CD4-positive, alpha-beta T cell treated with Interferon gamma for 1 hour (primary cell): ENCODE data around the gene MYO7B.

Source experiments
- DNase-seq: peaks from one replicate; pipeline ENCODE4 v3.0.0-alpha.2; 2020

Gene MYO7B

DNA sequence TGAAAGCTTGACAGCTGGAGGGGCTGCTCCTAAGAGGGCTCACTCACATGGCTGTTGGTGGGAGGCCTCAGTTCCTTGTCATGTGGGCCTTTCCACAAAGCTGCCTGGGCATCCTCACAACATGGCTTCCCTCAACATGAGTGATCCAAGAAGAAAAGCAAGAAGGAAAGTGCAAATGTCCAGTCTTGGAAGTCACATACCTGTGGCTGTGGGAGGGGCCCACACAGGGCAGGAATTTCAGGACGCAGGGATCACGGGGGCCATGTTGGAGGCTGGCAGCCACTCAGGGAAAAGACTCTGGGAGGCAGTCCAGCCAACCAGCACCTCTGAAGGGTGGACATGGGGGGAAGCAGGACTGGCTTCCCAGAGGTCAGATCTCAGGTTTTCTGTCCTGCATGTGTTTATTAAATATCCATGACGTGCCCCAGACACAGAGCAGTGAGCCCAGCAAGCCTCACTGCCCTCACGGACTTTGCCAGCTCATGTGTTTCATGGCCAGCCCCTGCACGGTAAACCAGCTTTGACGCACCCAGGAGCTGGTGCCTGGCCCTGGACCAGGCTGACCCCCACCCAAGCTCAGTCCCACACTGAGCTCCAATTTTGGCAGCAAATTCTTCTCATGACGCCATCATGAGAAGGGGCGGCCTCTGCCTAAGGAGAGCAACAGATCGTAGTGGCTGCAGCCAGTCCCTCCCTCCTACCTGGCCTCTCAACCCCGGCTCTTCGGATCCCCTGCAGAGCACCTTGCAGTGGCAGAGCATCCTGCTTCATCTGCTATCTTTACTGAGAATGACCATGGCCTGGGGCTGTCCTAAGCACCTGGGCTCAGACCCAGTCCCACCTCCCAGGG, 75.8 kb downstream of the MYO7B start:
- no peak for DNase-seq

DNA sequence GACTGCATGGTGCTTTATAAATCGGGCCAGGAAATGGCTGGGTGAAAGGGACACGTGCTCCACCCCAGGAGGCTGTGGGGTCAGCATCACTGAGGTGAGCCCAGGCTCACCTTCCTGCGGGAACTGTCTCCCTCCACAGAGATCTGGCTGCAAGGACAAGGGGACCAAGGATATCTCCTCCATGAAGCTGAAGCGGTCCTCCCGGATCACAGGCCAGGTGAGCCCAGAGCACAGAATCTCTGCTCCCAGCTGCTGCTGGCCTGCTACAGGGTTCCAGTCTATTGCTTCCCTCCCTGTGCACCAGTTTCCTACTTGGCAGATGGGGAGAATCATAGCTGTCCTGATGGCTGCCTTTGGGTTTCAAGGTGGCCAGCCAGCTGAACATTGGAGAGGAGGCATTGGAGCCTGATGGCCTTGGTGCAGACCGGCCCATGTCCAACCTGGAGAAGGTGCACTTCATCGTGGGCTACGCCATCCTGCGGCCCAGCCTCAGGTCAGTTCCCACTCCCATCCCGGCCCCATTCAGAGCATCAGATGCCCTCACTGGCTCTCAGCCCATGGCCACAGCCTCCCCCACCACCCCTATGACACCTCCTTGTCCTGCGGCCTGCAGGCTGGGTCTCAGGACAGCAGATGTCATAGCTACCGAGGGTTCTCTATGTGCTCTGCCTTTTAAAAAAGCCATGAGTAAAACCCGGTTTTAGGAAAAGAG, 76.8 kb downstream of the MYO7B start:
- DNase-seq: no peak

DNA sequence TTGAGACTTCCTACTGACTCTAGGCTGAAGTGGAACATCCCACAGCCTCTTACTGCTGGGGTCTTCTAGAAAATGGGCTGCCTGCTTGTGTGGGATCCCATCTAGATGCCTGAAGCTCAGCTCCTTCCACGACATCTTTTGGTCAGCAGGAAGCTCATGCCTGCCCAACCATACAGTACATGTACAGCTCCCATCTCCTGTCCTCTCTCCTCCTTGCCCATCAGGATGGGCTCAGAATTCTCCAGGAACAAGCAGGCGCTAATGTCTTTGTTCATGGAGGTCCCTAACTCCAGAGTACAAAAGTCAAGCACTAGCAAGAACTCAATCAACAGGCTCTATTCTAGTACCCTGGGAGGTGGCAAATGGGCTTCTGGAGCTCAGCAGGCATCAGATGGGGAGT, 78.8 kb downstream of the MYO7B start:
- DNase-seq: no peak

DNA sequence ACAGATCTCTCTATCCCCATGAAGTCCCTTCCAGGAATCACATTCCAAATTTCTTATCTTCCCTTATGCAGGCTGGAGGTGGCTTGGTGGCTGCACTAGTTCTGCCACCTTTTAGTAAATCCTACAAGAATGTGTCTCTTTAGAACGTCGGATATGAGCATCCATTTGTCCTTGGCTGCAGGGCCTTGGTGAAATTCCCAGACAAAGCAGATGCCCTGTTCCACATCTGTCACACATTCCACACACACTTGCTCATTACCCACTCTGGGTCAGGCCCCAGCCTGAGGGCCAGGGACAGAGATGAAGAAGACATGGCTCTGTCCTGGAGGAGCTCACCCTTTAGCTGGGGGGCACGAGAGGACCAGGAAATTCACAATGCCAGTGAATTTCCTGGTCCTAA, 79.2 kb downstream of the MYO7B start:
- DNase-seq: no peak

DNA sequence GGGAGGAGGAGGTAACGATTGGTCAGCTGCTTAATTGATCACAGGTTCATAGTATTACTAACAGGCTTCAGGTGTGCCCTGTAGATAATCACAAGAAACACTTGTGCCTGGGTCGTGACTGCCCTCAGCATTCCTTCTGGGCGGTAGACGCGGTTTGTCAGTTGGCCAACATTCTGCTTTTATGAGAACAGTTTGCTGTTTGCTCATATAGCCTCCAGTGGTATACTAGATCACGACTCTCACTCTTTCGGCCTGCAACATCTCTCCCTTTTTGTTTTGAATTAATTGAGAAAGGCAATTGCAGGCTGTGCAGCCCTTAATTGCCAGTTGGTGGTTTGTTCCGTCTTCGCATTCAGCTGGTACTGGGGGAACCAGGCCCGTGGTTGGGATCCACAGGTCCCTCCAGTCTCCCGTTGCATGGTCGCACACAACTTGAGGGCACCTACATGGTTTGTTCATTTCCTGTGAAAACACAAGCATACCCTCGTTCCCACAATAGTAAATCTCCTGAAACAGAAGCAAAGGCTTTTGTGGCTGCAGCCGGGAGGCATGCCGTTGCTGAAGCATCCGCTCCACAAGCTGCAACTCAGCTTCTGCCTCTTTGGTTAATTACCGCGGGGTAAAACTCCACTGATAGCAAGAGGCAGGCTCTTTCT, 80.2 kb downstream of the MYO7B start:
- no peak for DNase-seq

DNA sequence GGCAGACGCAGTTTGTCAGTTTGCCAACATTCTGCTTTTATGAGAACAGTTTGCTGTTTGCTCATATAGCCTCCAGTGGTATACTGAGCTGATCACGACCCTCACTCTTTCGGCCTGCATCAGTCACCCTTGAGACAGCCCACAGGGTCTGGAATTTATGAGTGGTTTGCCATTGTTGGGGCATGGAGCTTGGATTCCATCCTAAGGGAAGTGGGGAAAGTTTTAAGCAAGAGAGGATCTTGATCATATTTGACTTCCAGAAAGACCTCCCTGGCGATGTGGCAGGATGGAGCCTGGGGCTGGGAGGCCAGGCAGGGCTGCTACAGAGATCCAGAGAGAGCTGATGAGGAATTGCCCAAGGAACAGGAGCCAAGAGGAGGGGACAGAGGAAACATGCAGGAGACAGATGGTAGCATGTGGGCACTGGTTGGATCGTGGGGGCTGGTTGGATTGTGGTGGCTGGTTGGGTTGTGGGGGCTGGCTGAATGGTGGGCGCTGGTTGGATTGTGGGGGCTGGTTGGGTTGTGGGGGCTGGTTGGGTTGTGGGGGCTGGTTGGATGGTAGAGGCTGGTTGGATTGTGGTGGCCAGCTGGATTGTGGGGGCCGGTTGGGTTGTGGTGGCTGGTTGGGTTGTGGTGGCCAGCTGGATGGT, 83.2 kb downstream of the MYO7B start:
- DNase-seq: no peak

DNA sequence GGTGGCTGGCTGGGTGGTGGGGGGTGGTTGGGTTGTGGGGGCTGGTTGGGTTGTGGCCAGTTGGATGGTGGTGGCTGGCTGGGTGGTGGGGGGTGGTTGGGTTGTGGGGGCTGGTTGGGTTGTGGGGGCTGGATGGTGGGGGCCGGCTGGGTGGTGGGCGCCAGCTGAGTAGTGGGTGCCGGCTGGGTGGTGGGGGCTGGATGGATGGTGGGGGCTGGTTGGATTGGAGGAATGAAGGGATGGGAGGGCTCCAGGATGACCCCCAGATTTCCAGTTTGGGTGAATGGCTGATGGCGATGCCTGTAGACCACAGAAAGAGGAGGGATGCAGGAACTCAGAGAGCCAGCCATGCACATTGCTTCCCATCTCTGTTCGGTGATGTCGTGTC, 83.7 kb downstream of the MYO7B start:
- no peak for DNase-seq

DNA sequence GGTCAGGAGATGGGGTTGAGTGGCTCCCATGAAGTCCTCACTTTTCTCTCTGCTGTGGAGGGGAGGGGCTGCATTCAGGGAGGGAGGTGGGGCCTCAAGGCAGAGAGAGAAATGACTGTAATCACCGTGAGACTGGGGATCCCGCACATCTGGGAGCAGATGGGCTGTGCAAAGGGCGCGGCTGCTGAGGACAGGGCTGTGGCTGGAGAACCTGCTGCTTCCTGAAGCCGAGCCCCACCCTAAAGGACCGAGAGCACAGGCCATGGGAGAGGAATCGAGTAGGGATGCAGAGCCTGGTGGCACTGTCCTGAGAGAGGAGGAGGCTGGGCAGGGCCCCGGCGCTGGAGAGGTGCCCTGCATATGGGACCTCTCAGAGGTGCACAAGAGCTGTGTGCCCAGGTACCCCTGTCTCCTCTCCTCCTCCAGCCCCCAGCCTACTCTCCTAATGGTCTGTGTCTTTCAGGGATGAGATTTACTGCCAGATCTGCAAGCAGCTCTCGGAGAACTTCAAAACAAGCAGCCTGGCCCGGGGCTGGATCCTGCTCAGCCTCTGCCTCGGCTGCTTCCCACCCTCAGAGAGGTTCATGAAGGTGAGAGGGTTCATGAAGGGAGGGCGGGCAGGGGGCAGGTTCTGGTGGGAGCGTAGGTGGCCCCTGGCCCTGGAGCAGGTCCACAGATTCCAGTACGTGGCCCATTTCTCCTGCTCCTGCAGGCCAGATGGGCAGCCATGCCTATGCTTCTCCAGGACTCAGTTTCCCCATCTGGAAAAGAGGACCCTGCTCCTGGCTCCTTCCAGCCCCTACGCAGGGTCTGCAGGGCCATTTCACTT, 84.6 kb downstream of the MYO7B start:
- no peak for DNase-seq

DNA sequence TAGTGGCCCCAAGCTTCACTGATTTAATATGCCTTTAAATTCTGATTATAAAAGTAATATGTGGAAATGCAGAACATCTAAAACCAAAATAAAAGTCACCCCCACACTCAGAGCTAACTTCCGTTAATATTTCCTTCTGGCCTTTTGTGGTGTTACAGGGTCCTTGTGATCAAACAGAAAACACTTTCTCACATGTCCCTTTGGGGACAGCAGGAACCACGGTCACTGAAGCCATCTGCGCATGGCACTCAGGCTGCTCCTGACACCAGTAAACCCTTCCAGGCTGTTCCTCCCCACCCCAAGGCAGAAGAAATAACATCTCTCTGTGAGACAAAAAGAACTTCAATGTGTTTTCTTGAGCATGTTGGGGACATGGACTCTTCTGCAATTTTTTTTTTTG, 85.4 kb downstream of the MYO7B start:
- DNase-seq: no peak

DNA sequence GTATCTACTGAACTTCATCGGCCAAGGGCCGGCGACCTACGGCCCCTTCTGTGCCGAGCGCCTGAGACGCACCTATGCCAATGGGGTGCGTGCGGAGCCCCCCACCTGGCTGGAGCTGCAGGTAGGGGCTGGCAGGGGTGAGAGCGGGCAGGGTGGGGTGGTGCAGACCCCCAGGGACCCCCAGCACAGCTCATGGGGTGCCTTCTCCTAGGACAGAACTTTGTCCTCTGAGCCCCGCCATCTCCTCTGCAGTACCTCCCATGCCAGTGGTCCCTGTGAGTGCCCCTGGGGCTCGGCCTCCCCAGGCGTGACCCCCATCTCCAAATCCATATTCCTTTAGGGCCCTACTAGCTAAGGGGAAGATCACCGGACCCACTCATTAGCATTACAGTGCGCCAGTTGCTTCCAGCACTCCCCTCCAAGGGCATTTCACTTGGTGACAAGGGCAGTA, 86.5 kb downstream of the MYO7B start:
- DNase-seq: no peak

DNA sequence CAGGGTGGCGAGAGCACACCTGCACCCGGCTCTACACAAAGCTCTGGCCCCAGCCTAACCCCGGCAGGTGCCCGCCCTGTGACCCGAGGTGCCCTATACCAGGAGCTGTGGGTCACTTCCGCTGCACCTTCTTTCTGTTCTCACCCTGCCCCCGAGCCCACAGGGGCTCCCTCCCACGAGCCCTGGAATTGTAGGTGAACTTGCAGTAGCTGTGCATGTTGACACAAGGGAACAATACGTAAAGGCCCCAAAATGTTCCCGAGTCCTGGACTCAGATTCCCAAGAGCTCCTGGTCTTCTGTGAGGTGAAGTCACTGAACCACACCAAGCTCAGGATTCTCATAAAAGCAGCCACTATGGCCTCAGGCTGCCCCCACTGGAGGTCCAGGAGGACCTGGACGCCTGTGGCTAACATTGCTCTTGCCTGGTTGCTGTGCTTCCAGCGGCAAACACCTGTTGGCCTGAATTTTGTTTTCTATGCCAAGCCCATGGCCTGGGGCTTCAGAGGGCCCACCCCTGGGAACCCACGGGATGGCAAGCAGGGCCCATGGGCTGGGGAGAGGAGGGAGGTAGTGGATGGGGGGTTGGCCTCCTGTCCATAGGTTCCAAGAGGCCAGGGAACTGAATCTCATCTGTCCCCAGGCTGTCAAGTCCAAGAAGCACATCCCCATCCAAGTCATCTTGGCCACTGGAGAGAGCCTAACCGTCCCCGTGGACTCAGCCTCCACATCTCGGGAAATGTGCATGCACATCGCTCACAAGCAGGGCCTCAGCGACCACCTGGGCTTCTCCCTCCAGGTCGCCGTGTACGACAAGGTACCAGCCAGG, 87.3 kb downstream of the MYO7B start:
- DNase-seq: no peak

DNA sequence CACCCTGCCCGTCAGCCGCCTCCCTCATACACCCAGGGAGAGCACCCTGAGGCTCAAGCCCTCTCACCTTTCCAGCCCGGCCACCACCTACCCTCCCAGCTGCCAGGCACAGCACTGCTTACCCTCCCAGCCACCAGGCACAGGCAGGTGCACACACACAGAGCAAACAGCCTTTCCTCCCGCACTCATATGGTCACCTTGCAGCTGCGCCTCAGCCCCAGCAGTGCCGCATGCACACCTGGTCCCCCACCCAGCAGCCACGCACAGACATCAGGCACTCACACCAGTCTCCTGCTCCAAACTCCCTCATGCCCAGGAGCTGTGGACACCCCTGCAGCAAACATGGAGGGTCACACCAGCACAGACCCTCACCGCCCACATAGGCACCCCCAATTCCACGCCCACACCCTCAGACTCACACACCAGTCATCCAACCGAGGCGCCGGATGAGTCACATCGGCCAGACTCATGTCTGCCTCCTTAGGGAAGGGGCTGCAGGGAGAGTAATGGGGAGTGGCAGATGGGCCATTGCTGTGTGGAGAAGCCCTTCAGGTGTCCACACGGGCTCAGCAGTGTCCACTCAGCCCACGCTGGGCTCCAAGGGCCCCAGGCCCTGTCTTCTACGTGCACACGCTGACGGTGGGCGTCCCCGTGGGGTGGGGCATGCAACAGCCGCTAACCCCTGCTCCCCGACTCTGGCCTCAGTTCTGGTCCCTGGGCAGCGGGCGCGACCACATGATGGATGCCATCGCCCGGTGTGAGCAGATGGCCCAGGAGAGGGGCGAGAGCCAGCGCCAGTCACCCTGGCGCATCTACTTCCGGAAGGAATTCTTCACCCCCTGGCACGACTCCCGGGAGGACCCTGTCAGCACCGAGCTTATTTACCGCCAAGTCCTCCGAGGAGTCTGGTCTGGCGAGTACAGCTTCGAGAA, 88.2 kb downstream of the MYO7B start:
- DNase-seq: no peak

DNA sequence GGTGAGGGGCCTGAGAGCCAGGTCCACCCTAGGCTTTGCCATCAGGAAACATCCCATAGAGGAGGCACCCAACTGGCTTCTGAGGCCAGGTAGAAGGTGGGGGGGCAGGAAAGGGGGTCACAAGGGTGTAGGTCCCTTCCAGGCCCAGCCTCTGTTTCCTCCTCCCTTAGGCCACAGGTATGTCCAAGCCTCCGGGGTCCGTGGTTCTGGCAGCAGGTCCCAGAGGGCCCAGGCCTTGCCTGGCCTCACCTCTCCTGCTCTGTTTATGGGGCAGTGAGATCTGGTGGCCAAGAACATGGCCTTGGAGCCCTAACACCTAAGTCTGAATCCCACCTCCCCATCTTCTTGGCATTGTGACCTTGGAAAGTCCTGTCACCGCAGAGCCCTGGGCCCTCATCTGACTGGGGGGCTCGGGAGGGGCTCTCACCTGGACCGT, 88.9 kb downstream of the MYO7B start:
- no peak for DNase-seq

DNA sequence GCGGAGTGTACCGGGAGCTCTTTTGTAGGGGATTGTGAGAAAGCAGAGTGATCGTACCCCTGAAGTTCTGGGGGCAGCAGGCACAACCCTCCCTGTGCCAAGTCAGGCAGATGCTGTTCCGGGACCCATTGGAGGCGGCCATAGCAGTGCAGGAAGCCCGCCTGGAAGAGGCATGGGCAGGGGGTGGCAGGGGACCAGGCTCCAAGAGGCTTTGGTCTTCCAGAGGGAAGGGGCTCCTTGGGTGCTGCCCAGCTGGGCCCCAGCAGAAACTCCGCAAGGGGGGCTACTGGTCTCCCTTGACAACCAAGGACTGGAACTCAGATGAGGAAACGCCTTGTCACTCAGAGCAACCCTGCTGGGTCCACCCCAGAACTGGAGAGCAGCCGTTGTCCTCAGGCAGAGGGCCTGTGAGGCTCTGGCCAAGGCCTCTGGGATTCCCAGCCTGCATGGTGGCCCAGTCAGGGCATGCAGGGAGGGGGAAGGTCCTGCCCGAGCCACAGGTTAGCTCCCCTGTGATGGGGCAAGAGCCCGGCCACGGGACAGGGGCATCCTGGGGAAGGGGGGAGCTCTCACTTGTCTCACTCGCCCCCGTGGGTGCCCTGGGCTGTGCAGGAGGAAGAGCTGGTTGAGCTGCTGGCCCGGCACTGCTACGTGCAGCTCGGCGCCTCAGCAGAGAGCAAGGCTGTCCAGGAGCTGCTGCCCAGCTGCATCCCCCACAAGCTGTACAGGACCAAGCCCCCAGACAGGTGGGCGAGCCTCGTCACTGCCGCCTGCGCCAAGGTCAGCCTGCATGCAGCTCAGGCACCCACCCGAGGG, 89.5 kb downstream of the MYO7B start:
- DNase-seq: no peak

DNA sequence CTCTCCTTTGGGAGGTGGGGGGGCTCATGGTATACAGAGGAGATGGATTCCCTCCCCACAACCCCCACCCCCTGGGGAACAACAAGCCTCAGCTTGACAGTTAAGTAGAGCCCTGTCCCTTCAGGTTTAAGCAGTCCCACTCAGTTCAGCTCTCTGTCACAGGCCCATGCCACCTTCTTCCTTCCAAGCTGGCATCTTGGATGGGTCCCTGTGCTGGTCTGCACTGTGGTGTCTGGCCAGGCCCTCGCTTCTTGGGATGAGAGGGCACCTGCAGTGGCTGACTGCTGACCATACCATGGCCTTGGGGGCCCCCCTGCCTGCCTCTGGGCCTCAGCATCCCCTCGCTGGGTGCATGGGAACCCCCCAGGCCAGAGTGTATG, 90.1 kb downstream of the MYO7B start:
- DNase-seq: no peak

DNA sequence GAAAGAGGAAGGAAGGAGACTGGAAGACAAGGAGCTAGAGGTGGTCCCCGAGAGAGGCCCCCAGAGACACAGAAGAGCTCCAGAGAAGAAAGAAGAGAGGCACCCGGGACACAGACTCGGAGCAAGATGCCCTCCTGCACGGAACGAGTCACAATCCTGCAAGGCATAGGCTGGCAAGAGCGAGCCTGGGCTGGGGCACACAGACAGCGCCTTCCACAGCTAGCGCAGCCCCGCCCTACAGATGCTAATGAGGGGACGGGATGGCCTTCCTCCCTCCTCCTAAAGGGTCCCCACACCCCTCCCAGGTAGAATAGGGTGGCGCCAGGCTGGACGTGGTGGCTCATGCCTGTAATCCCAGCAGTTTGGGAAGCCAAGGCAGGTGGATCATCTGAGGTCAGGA, 90.7 kb downstream of the MYO7B start:
- DNase-seq: no peak

DNA sequence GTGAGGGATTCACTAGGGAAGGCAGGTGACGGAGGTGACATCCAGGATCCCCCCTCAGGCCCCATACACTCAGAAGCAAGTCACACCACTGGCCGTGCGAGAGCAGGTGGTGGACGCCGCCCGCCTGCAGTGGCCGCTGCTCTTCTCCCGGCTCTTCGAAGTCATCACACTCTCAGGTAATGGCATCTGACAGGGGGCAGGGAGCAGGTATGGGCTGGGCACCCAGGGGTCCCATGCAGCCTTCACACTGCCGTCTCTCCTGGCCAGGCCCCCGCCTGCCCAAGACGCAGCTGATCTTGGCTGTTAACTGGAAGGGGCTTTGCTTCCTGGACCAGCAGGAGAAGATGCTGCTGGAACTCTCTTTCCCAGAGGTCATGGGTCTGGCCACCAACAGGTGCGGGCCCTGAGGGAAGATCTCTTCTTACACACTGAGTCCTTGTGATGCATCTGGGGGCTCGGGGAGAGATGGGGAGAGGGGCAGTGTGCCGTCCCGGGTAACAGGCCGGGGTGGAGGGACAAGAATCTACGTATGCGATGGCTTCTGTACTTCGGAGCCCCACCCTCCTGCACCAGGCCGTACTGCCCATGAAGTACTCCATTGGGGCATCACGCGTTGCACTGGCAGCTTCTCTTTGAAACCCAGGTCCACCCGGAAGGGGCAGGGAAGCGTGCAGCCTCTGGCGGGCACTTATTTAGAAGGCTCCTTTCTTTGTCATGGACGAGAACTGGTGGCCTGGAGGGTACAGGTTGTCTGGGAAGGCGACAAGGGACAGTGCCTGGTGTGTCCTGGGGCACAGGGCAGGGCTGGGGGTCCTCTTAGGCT, 91.6 kb downstream of the MYO7B start:
- no peak for DNase-seq

DNA sequence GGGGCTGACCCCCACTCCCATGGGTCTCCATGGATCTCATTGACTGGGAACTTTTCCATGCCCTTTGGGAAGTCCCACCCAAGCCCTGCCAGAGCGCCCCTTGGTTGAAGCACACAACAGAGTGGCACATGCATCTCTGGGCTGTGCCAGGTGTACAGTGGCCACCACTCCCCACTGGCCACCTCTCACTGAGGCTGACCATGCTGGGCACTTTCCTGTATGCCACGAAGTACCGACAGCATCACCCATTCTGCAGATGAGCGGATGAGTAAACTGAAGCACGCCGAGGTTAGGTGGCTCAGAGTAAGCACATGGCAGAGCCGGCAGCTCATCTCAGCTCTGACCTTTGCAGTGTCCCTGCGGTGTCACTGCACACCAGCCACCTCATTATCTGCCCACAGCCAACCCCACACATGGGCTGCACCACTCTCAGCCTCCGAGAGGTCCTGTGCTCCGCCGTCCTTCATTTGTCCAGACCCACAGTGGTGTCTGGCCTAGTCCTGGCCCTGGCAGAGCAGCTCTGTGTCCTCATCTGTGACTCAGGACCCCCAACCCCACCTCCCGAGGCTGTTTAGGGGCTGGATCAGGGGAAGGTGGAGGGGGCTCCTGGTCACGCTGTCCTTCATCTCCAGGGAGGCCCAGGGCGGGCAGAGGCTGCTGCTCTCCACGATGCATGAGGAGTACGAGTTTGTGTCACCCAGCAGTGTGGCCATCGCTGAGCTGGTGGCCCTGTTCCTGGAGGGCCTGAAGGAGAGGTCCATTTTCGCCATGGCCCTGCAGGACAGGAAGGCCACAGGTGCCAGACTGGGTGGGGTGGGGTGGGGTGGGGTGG, 92.5 kb downstream of the MYO7B start:
- no peak for DNase-seq
